ENCODE data around the gene TSKS.

TSKS gene

GRCh38 chr19:49713236-49713845 is 49.8 kb downstream of the TSKS start:
- DNase-seq: no peak

GRCh38 chr19:49712397-49712859 is 50.7 kb downstream of the TSKS start:
- no peak for DNase-seq

DNA sequence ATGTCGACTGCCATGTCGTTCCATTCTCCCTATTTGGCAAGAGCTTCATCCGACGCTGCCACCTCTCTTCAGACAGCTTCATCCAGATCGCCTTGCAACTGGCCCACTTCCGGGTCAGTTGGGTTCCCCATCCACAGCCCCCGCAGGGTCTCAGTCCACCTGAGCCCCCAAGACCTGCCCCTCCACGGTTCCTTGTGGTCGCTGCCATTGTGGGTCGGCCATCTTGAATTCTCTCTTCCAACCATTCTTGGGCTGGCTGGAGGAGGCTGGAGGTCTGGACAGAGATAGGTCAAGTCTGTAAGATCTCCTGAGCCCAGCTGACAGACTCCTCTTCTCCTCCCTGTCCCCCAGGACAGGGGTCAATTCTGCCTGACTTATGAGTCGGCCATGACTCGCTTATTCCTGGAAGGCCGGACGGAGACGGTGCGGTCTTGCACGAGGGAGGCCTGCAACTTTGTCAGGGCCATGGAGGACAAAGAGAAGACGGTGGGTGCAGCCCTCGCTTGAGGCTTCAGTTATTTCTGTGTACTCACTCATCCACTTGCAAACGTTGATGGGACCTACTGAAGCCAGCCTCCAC is 52.6 kb downstream of the TSKS start:
- DNase-seq: no peak

DNA sequence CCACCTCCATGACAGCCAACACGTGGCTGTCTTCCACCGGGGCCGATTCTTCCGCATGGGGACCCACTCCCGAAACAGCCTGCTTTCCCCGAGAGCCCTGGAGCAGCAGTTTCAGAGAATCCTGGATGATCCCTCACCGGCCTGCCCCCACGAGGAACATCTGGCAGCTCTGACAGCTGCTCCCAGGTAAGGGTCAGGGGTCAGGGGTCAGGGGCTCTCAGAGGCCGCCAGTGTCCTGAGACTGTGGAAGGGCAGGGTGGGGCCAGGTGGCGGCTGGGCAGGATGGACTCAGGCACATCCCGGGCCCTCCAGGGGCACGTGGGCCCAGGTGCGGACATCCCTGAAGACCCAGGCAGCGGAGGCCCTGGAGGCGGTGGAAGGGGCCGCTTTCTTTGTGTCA is 57.2 kb downstream of the TSKS start:
- DNase-seq: no peak

GRCh38 chr19:49704888-49705642 is 58.0 kb downstream of the TSKS start:
- no peak for DNase-seq

- DNase-seq: no peak
These were observed 61.8 kb downstream of the TSKS start for GRCh38 chr19:49701271-49701786.

DNA sequence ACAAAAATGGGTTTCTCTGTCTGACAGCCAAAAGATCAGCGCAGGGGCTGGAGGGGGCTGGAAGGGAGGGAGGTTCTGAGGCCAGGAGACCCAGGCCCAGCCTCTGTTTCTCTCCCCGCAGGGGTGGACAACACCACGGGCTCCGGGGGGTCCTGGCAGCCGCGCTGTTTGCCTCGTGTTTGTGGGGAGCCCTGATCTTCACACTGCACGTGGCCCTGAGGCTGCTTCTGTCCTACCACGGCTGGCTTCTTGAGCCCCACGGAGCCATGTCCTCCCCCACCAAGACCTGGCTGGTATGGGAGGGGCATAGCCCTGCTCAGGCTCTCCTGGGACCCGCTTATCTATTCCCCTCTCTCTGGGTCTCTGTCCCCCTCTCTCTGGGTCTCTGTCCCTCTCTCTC is 62.5 kb downstream of the TSKS start:
- DNase-seq: no peak

- DNase-seq: no peak
These were observed 63.7 kb downstream of the TSKS start for GRCh38 chr19:49699364-49699763.

DNA sequence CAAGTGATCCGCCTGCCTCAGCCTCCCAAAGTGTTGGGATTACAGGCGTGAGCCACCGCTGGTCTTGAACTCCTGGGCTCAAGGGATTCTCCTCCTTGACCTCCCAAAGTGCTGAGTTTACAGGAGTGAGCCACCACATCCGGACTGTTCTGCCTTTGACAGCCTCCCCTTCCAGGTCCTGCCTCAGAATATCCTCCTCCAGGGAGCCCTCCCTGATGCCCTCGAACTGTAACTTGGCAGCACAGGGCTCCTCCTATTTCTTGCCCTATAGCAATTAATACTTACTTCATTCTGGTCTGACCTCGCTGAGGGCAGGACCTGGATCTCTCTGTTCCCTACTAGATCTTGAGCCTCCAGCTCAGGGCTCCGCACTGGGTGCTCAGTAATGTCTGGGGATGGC is 66.2 kb downstream of the TSKS start:
- no peak for DNase-seq

DNA sequence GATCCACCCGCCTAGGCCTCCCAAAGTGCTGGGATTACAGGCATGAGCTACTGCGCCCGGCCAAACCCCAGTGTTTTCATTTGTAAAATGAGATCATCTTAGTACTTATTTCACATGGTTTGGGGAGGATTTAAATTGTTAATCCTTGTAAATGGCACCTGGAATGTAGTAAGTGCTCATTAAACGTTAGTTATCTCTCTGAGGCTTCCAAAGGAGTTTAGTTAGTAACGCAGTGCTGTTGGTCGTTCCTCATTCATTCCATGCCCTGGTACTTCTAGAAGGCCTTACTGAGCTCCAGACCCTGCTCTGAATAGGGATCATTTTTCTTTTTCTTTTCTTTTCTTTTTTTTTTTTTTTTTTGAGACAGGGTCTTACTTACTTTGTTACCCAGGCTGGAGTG is 67.0 kb downstream of the TSKS start:
- no peak for DNase-seq

DNA sequence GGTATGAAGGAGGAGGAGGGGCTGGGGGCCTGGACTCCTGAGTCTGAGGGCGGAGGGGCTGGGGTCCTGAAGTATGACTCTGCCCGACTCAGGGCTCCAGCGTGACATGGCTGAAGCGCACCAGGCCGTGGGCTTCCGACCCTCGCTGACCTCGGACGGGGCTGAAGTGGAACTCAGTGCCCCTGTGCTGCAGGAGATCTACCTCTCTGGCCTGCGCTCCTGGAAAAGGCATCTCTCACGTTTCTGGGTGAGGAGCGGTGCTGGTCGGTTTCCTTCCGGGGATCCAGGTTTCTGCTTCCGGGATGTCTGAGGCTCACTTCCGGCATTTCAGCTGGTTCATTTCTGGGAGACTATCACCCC is 71.0 kb downstream of the TSKS start:
- DNase-seq: no peak

DNA sequence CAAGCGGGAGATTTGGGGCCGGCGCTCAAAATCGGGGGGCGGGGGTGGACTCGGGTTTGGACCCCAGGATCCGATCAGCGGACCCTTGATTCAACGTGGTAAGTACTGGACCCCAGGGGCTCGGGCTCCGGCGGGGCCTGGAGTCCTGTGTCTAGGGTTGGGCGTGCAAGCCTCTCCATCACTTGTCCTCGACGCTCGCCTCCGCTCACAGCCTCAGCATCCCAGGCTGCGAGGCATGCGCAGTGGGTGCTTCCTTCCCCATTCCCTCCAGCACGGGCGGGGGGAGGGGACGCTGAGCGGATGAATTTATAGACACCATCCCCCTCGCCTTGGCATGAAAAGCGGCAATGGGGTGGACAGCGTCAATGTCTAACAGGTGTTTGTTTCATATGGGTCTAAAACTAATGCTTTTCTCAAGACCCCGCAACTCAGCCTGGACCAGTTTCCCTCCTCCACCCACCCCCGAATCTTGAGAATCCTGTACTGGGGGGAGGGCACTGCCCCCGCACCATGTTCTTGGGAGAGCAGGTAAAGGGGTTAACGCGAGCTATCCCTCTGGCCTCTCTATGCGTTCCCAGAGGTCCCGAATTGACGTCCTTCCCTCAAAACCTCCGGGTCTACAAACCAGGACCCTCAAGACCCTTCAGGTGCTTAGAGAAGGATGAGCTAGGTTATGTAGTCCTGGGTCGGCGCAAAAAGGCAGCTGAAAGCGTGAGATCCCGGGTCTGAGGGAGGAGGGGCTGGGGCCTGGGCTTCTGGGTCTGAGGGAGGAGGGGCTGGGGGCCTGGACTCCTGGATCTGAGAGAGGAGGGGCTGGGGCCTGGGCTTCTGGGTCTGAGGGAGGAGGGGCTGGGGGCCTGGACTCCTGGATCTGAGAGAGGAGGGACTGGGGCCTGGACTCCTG is 71.6 kb downstream of the TSKS start:
- DNase-seq: no peak

DNA sequence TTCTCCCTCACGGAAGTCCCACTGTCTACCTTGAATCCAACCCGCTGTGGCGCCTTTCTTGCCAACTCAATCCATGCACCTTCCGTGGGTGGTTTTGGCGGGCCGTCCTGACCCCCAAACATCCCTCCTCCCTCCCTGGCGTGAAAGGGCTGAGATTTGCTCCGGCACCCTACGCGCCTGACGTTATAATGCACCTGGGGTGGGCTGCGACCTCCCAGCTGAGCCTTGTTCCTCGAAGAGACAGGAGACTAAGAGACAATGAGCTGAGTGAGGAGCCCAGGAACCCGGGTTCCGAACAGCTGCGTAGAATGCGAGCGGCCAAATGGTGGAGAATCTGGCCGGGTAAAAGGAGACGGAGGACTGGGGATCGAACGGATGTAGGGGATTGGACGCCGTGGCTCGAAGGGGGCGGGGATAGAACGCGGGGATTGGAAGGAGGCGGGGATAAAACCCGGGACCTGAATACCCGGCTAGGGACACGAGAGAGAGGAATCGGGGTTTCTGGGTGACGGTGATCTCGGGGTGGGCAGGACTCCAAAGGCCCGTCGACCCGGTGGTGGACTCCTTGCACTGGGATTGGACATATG is 72.4 kb downstream of the TSKS start, which contains the start of gene CPT1C:
Gene CPT1C, plus strand, starts transcription at position 461 of the 587 bp plus-strand sequence. CDS start 1,137 bp downstream, outside the sequence.
- no peak for DNase-seq

DNA sequence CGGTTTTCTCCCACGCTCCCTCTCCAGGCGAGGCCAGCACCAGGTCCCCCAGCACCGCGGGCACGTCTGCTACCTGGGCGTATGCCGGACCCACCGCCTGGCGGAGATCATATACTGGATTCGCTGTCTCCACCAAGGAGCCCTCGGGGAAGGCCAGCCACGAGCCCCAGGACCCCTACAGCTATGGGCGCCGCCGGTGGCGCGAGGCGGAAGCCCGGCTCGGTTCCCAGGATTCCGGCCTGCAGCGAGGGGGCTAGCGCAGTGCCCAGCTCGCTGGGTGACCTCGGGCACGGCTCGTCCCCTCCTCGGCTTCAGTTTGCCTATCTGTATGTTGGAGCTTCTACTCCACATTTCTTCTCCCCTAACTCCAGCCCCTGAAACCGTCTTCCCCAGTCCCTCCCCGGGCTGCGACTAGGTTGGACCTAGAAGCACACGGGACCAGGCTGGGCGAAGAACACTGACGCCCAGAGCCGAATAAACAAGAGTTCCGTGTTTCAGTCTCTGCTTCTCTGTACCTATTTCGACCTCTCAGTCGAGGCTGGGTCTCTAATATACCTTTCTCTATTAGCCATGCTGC is 72.9 kb downstream of the TSKS start:
- DNase-seq: no peak

Measured in activated gamma-delta T cell (primary cell).